Naive thymus-derived CD4-positive, alpha-beta T cell (primary cell): ENCODE measurements around the gene CA12. TPM values are rescaled to one million over a fixed set of nuclear protein-coding genes. Genes with fewer than 3 reads are reported as not detected.
A peak's percentile ranks its signal among the peaks of the same experiment; 100 is the strongest.

Source experiments
- ATAC-seq: fragments of 150-1000 bp; cut with Tn5 transposase; 2 replicates; pipeline ENCODE4 v1.10.0; 2021; ENCODE audit warnings: mild to moderate bottlenecking, moderate library complexity
- CTCF ChIA-PET: fragments of 350-600 bp; sonication (Branson Sonifier 250); formaldehyde crosslinking; loops from one replicate; lab custom pipeline; 2021; ENCODE audit warnings: antibody characterized with exemption; lab: Charles Lee
- POLR2A ChIA-PET: fragments of 350-600 bp; sonication (Branson Sonifier 250); formaldehyde crosslinking; loops from one replicate; lab custom pipeline; 2021; ENCODE audit warnings: antibody characterized with exemption, inconsistent platforms; lab: Charles Lee
- DNase-seq, 9 donors: peaks; one replicate each; pipeline versions ENCODE4 v3.0.0 to v3.0.0-alpha.2; 2020 to 2022; ENCODE audit warnings: mixed read lengths in 1 of 9
- H3K27ac ChIP-seq: one replicate; pipeline ENCODE4 v1.7.0; 2013; ENCODE audit warnings: mild to moderate bottlenecking, low read depth, low read length, moderate library complexity
- H3K27me3 ChIP-seq, 2 donors: one replicate each; pipeline ENCODE4 v1.7.0; 2013; ENCODE audit warnings: low read length in 2 of 2, mild to moderate bottlenecking in 2 of 2, moderate library complexity in 2 of 2; ENCODE audit not compliant: control insufficient read depth in 2 of 2, insufficient read depth in 2 of 2
- H3K36me3 ChIP-seq, 3 experiments: 1 replicate in 2 of 3; 2 replicates in 1 of 3; pipeline ENCODE4 v1.7.0; 2013; ENCODE audit warnings: low read length in 3 of 3, mild to moderate bottlenecking in 3 of 3, moderate library complexity in 1 of 3; ENCODE audit not compliant: insufficient read depth in 3 of 3, control insufficient read depth in 2 of 3
- H3K4me1 ChIP-seq, 2 donors: one replicate each; pipeline ENCODE4 v1.7.0; 2013; ENCODE audit warnings: low read length in 2 of 2, mild to moderate bottlenecking in 2 of 2, moderate library complexity in 1 of 2; ENCODE audit not compliant: control insufficient read depth in 2 of 2, insufficient read depth in 2 of 2
- H3K4me3 ChIP-seq: 2 replicates; pipeline ENCODE4 v1.7.0; 2013; ENCODE audit warnings: mild to moderate bottlenecking, low read length
- H3K9me3 ChIP-seq, 3 experiments: 1 replicate in 2 of 3; 2 replicates in 1 of 3; pipeline ENCODE4 v1.7.0; 2013; ENCODE audit warnings: low read length in 3 of 3; ENCODE audit not compliant: control insufficient read depth in 2 of 3
- H3K27ac Mint-ChIP-seq, 9 donors: one replicate each; pipeline ENCODE4 v1.8.0; 2020 to 2022; ENCODE audit warnings: mixed read lengths in 9 of 9, mild to moderate bottlenecking in 8 of 9, moderate library complexity in 5 of 9, inconsistent platforms in 2 of 9
- H3K27me3 Mint-ChIP-seq, 5 donors: one replicate each; pipeline ENCODE4 v1.8.0; 2021 to 2022; ENCODE audit warnings: mixed read lengths in 5 of 5, mild to moderate bottlenecking in 1 of 5
- H3K36me3 Mint-ChIP-seq, 5 donors: one replicate each; pipeline ENCODE4 v1.8.0; 2020 to 2022; ENCODE audit warnings: mixed read lengths in 5 of 5, mild to moderate bottlenecking in 3 of 5, inconsistent platforms in 1 of 5
- H3K4me1 Mint-ChIP-seq, 7 donors: one replicate each; pipeline ENCODE4 v1.8.0; 2020 to 2022; ENCODE audit warnings: mixed read lengths in 7 of 7, mild to moderate bottlenecking in 3 of 7, inconsistent platforms in 1 of 7
- H3K4me3 Mint-ChIP-seq, 10 donors: one replicate each; pipeline ENCODE4 v1.8.0; 2020 to 2022; ENCODE audit warnings: mild to moderate bottlenecking in 10 of 10, mixed read lengths in 10 of 10, moderate library complexity in 6 of 10, inconsistent platforms in 2 of 10
- H3K9me3 Mint-ChIP-seq, 11 donors: one replicate each; pipeline ENCODE4 v1.8.0; 2020 to 2022; ENCODE audit warnings: mixed read lengths in 11 of 11, mild to moderate bottlenecking in 4 of 11, inconsistent platforms in 1 of 11, moderate library complexity in 1 of 11
- intact Hi-C, 2 donors: fragments of 100-400 bp; cut with micrococcal nuclease; formaldehyde crosslinking; loops; one replicate each; pipeline ENCODE4 v1.15.1; 2023
- polyA plus RNA-seq, 2 donors: library from polyadenylated mRNA; unstranded; fragments of 300-500 nt; fragmentation: Illumina TruSeq; gene quantifications; one replicate each; pipeline ENCODE4 v1.2.3, GENCODE V29; 2021
- total RNA-seq, 6 experiments: library from RNA in 5 of 6; stranded (reverse) in 5 of 6; gene quantifications; 1 replicate in 5 of 6; 2 replicates in 1 of 6; pipeline ENCODE4 v1.2.3 and lab custom pipeline; 2021 to 2026

Gene CA12
- total and polyA plus RNA-seq, 7 experiments from 2014 or later = 0.02 TPM; not detected in 6

GRCh38 chr15:63392361-63393009 is 10.8 kb upstream of the CA12 start:
- Mint-ChIP-seq H3K4me1 (peaks cover 8 to 18% (median 14%) of the 10 kb centered on the region in 7 donors), H3K9me3 (peaks cover 0 to 2% (median 0%) of the 10 kb centered on the region in 11 donors), H3K27me3 (peaks cover 0 to 34% (median 6%) of the 10 kb centered on the region in 5 donors), H3K4me3 (peak overlapping the region; percentile 4 to 71 (median 66)), H3K27ac (peak overlapping the region in 8 of 9 donors; percentile 1 to 88 (median 50)), H3K36me3 (peaks cover 0 to 3% (median 0%) of the 10 kb centered on the region in 5 donors)
- ChIA-PET CTCF (no interaction called here), POLR2A (interaction anchor here (0.6 kb wide), 1 partner anchor 153 kb away, joined by 3 read pairs; no protein-coding TSS in a partner anchor)
- H3K36me3 ChIP-seq = no peaks in the 10 kb centered on the region
- peak in 6 of 9 donors; percentile 5 to 53 (median 31) for DNase-seq
- H3K27me3 ChIP-seq = no peaks in the 10 kb centered on the region
- H3K9me3 ChIP-seq = no peaks in the 10 kb centered on the region
- H3K27ac ChIP-seq = no peak overlapping the region
- ATAC-seq = peak; percentile 47
- intact Hi-C loops = no loop called here
- peaks cover 0 to 3% of the 10 kb centered on the region in 2 donors for H3K4me1 ChIP-seq
- H3K4me3 ChIP-seq = no peak overlapping the region

GRCh38 chr15:63391669-63392360 is 10.2 kb upstream of the CA12 start:
- Mint-ChIP-seq H3K9me3 (peaks cover 0 to 2% (median 0%) of the 10 kb centered on the region in 11 donors), H3K27me3 (peaks cover 0 to 34% (median 4%) of the 10 kb centered on the region in 5 donors), H3K27ac (peak overlapping the region in 1 of 9 donors; percentile 56), H3K4me3 (peak overlapping the region in 8 of 10 donors; percentile 4 to 71 (median 66)), H3K4me1 (peaks cover 8 to 18% (median 14%) of the 10 kb centered on the region in 7 donors), H3K36me3 (peaks cover 0 to 3% (median 0%) of the 10 kb centered on the region in 5 donors)
- ATAC-seq (no peak), DNase-seq (no peak)
- Histone ChIP-seq H3K36me3 (no peaks in the 10 kb centered on the region), H3K27me3 (no peaks in the 10 kb centered on the region), H3K27ac (no peak overlapping the region), H3K4me1 (peaks cover 0 to 3% of the 10 kb centered on the region in 2 donors), H3K4me3 (no peak overlapping the region), H3K9me3 (no peaks in the 10 kb centered on the region)
- ChIA-PET CTCF (interaction anchor here (0.6 kb wide), 2 partner anchors 117 to 225 kb away, joined by 4 to 10 read pairs; no protein-coding TSS in a partner anchor), POLR2A (no interaction called here)
- intact Hi-C loops = no loop called here

- Mint-ChIP-seq H3K27me3 (peaks cover 0 to 34% (median 4%) of the 10 kb centered on the region in 5 donors), H3K9me3 (peaks cover 0 to 5% (median 0%) of the 10 kb centered on the region in 11 donors), H3K4me1 (peaks cover 8 to 17% (median 14%) of the 10 kb centered on the region in 7 donors), H3K27ac (no peak overlapping the region), H3K36me3 (peaks cover 0 to 3% (median 0%) of the 10 kb centered on the region in 5 donors), H3K4me3 (no peak overlapping the region)
- peaks cover 0 to 3% of the 10 kb centered on the region in 2 donors for H3K4me1 ChIP-seq
- ATAC-seq (no peak), DNase-seq (no peak)
- no peaks in the 10 kb centered on the region for H3K27me3 ChIP-seq
- intact Hi-C loops = no loop called here
- no peaks in the 10 kb centered on the region for H3K9me3 ChIP-seq
- ChIA-PET POLR2A (no interaction called here), CTCF (no interaction called here)
- H3K27ac ChIP-seq = no peak overlapping the region
- no peaks in the 10 kb centered on the region for H3K36me3 ChIP-seq
- H3K4me3 ChIP-seq = no peak overlapping the region
Observed at GRCh38 chr15:63390689-63391088, 9.0 kb upstream of the CA12 start.

- H3K27me3 Mint-ChIP-seq = peaks cover under 1 to 29% (median 7%) of the 10 kb centered on the region in 5 donors
- peaks cover 0 to 8% (median 0%) of the 10 kb centered on the region in 11 donors for H3K9me3 Mint-ChIP-seq
- no peaks in the 10 kb centered on the region for H3K27me3 ChIP-seq
- intact Hi-C loops = no loop called here
- ATAC-seq (no peak), DNase-seq (peak in 2 of 9 donors; percentile 7 to 39)
- H3K36me3 Mint-ChIP-seq = peaks cover 0 to 3% (median 0%) of the 10 kb centered on the region in 5 donors
- H3K4me1 Mint-ChIP-seq = peaks cover 6 to 14% (median 13%) of the 10 kb centered on the region in 7 donors
- POLR2A ChIA-PET = no interaction called here
- no peaks in the 10 kb centered on the region for H3K36me3 ChIP-seq
- no peak overlapping the region for H3K4me3 Mint-ChIP-seq
- peaks cover 0 to 3% of the 10 kb centered on the region in 2 donors for H3K4me1 ChIP-seq
- H3K27ac Mint-ChIP-seq = no peak overlapping the region
- no peak overlapping the region for H3K27ac ChIP-seq
- H3K9me3 ChIP-seq = no peaks in the 10 kb centered on the region
- H3K4me3 ChIP-seq = no peak overlapping the region
- CTCF ChIA-PET = interaction anchor here (1.3 kb wide), 1 partner anchor 12 kb away, joined by 5 read pairs; no protein-coding TSS in a partner anchor
Observed at GRCh38 chr15:63389902-63390670, 8.4 kb upstream of the CA12 start.

- peaks cover 0 to 3% of the 10 kb centered on the region in 2 donors for H3K4me1 ChIP-seq
- Mint-ChIP-seq H3K27me3 (peaks cover 14 to 36% (median 23%) of the 10 kb centered on the region in 5 donors), H3K36me3 (peaks cover 0 to 3% (median 0%) of the 10 kb centered on the region in 5 donors), H3K27ac (no peak overlapping the region), H3K4me1 (peaks cover 6 to 14% (median 13%) of the 10 kb centered on the region in 7 donors), H3K9me3 (peaks cover 0 to 8% (median 0%) of the 10 kb centered on the region in 11 donors), H3K4me3 (no peak overlapping the region)
- H3K27me3 ChIP-seq = no peaks in the 10 kb centered on the region
- no peak for DNase-seq
- no peak overlapping the region for H3K4me3 ChIP-seq
- CTCF ChIA-PET = no interaction called here
- intact Hi-C loops = no loop called here
- H3K36me3 ChIP-seq = no peaks in the 10 kb centered on the region
- H3K27ac ChIP-seq = no peak overlapping the region
- POLR2A ChIA-PET = interaction anchor here (0.6 to 1.0 kb wide), 3 partner anchors 46 to 1264 kb away, joined by 3 read pairs; partner anchors contain the start of gene RPS27L
- no peaks in the 10 kb centered on the region for H3K9me3 ChIP-seq
- no peak for ATAC-seq
Observed at GRCh38 chr15:63388511-63388910, 6.9 kb upstream of the CA12 start.
